Endothelial cell (in vitro differentiated cells): Measurements from ENCODE around the gene FBLN5. TPM values are rescaled to one million over a fixed set of nuclear protein-coding genes. Genes with fewer than 3 reads are reported as not detected.
"Not testable (repeated sequence)": the region's sequence is repeated elsewhere in the genome, so short reads cannot be mapped to it uniquely, and the experiment has no call there.

ENCODE experiments used
- DNase-seq: peaks from one replicate; pipeline ENCODE4 v3.0.0; 2021; ENCODE audit warnings: low spot score
- H3K27ac Mint-ChIP-seq: one replicate; pipeline ENCODE4 v1.8.0; 2021; ENCODE audit warnings: mixed read lengths, inconsistent platforms; ENCODE audit not compliant: unreplicated experiment
- H3K27me3 Mint-ChIP-seq: one replicate; pipeline ENCODE4 v1.8.0; 2021; ENCODE audit warnings: mild to moderate bottlenecking, moderate library complexity, mixed read lengths, inconsistent platforms; ENCODE audit not compliant: unreplicated experiment
- H3K36me3 Mint-ChIP-seq: one replicate; pipeline ENCODE4 v1.8.0; 2021; ENCODE audit warnings: mild to moderate bottlenecking, low read depth, mixed read lengths, inconsistent platforms; ENCODE audit not compliant: unreplicated experiment
- H3K4me1 Mint-ChIP-seq: one replicate; pipeline ENCODE4 v1.8.0; 2021; ENCODE audit warnings: mild to moderate bottlenecking, mixed read lengths, inconsistent platforms; ENCODE audit not compliant: unreplicated experiment
- H3K4me3 Mint-ChIP-seq: one replicate; pipeline ENCODE4 v1.8.0; 2021; ENCODE audit warnings: mild to moderate bottlenecking, mixed read lengths, inconsistent platforms; ENCODE audit not compliant: unreplicated experiment
- H3K9me3 Mint-ChIP-seq: one replicate; pipeline ENCODE4 v1.8.0; 2021; ENCODE audit warnings: mixed read lengths, inconsistent platforms; ENCODE audit not compliant: unreplicated experiment
- total RNA-seq: library from RNA; stranded (reverse); fragmentation: NEBNext Ultra II Directional; extraction: Animal tissue kit (Norgen Biotek cat#: 25700); gene quantifications from one replicate; pipeline ENCODE4 v1.2.1, GENCODE V29; 2021; ENCODE audit not compliant: unreplicated experiment
- TF ChIP-seq, protein P1 (sequence below): fragments of 200-600 bp; sonication (generic); IDR thresholded peaks from one replicate; pipeline ENCODE4 v1.5.0; 2021; ENCODE audit warnings: antibody characterized with exemption; ENCODE audit not compliant: unreplicated experiment

The FBLN5 gene
- total RNA-seq, 1 donor from 2014 or later = 0.26 TPM

DNA sequence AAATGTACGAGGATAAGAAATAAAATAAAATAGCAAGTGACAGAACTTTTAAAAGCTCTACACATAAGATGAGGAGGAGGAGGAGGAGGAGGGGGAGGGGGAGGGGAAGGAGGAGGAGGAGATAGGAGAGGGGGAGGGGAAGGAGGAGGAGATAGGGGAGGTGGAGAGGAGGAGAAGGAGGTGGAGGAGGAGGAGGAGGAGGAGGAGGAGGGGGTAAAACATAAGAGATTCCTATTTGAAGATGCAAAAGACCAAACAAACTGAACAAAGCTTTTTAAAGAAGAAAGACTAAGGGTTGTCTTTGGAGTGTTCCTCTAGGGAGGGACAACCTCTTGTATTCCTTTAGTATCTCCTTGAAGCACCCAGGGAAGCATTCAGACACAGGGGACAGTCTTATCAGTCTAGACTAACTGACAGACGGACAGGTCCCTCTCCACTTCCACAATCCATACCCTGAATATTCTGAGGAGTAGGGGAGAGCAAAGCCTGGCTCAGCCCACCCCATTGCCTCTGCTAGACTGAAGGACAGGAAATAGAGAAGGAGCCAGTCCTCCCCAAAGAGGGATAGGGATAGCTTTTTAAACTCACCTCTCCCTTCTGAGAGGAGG, 93.1 kb downstream of the FBLN5 start:
- no peaks in the 10 kb centered on the region for H3K9me3 Mint-ChIP-seq
- peaks cover 3% of the 10 kb centered on the region for H3K27me3 Mint-ChIP-seq
- H3K4me3 Mint-ChIP-seq = no peak overlapping the region
- TF ChIP-seq, protein P1, sequence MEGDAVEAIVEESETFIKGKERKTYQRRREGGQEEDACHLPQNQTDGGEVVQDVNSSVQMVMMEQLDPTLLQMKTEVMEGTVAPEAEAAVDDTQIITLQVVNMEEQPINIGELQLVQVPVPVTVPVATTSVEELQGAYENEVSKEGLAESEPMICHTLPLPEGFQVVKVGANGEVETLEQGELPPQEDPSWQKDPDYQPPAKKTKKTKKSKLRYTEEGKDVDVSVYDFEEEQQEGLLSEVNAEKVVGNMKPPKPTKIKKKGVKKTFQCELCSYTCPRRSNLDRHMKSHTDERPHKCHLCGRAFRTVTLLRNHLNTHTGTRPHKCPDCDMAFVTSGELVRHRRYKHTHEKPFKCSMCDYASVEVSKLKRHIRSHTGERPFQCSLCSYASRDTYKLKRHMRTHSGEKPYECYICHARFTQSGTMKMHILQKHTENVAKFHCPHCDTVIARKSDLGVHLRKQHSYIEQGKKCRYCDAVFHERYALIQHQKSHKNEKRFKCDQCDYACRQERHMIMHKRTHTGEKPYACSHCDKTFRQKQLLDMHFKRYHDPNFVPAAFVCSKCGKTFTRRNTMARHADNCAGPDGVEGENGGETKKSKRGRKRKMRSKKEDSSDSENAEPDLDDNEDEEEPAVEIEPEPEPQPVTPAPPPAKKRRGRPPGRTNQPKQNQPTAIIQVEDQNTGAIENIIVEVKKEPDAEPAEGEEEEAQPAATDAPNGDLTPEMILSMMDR = no peak
- no peaks in the 10 kb centered on the region for H3K36me3 Mint-ChIP-seq
- DNase-seq = no peak
- no peak overlapping the region for H3K27ac Mint-ChIP-seq
- no peaks in the 10 kb centered on the region for H3K4me1 Mint-ChIP-seq

DNA sequence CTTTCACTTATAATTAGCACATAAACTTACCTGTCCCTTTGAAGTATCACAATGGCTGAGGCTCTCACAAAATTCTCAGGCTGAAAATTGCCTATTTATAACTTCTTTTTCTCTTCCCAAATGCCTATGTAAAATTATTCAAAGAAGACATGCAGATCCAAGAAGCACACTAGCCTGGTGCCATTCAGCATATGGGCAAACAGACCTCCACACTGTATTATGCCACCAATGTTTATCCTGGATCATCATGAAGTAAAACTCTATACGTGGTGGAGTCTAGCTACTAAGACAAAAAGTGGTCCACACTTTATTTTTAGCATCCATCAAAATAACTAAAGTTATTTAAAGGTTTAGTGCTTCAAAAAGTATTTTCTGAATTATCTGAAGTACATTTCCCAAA, 95.9 kb downstream of the FBLN5 start:
- TF ChIP-seq, protein P1 = no peak
- no peaks in the 10 kb centered on the region for H3K4me1 Mint-ChIP-seq
- no peaks in the 10 kb centered on the region for H3K36me3 Mint-ChIP-seq
- DNase-seq = no peak
- no peaks in the 10 kb centered on the region for H3K27me3 Mint-ChIP-seq
- H3K4me3 Mint-ChIP-seq = no peak overlapping the region
- no peak overlapping the region for H3K27ac Mint-ChIP-seq
- no peaks in the 10 kb centered on the region for H3K9me3 Mint-ChIP-seq

DNA sequence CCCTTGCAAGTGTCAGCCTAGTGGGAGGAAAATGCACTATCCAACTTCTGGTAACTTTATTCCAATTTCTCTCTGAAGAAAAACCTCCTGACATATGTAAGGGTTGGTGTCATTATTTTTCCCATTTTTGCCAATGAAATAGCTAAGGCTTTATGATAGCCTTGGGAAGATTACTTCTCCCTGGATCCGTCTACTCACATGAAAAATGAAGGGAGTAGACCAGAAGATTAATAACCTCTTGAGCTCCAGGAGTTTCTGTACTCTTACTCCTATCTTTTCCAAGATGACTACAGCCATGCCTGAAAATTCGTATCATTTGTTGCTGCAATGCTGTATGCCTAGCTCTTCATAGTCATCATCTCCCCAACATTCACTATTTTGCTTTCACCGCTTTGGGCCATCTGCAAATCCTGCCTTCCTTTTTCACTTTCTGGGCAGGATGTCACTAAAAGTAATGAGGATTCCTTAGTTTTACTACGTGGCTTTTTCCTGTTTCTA, 98.9 kb downstream of the FBLN5 start:
- DNase-seq = no peak
- Mint-ChIP-seq H3K36me3 (no peaks in the 10 kb centered on the region), H3K27me3 (no peaks in the 10 kb centered on the region), H3K9me3 (no peaks in the 10 kb centered on the region), H3K4me3 (no peak overlapping the region), H3K4me1 (peaks cover 2% of the 10 kb centered on the region), H3K27ac (no peak overlapping the region)
- TF ChIP-seq, protein P1 = no peak

DNA sequence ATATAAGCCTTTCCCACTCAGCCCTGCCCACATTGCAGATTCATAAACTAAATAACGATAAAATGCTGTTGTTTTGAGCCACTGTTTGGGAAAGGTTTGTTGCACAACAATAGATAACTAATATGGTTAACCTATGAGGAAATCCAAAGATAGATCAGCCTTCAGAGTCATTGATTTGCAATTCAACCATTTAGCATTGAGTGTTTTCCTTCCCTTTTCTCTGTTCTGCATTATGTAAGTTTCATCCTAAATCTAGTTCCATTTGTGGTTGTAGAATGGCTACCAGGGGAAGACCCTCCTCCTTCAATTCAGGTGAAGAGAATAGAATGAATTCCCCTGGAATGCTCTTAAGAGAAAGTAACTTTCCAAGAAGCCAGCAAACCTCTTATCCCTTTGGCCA, 99.8 kb downstream of the FBLN5 start:
- H3K27ac Mint-ChIP-seq = no peak overlapping the region
- TF ChIP-seq, protein P1 = no peak
- H3K4me1 Mint-ChIP-seq = peaks cover 2% of the 10 kb centered on the region
- no peaks in the 10 kb centered on the region for H3K27me3 Mint-ChIP-seq
- no peaks in the 10 kb centered on the region for H3K9me3 Mint-ChIP-seq
- DNase-seq = no peak
- no peaks in the 10 kb centered on the region for H3K36me3 Mint-ChIP-seq
- no peak overlapping the region for H3K4me3 Mint-ChIP-seq

DNA sequence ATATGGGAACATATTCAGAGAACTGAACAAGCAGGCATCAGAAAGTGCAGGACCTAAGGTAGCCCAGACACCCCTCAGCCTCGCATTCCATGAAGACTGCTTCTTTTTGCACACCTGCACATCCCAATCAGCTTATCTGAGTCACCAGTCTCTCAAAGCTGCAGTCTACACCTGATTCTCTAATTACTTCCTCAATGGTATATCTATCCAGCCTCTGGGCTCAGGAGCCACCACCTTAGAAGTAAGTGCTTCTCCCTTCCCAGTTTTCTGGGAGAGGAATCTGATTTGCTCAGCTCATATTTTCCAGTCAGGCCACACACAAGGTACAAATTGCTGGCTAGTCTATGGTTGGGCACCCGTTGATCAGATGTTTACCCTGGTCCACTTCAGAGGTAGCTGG, 101.8 kb downstream of the FBLN5 start:
- Mint-ChIP-seq H3K4me3 (no peak overlapping the region), H3K27ac (no peak overlapping the region), H3K4me1 (peaks cover 2% of the 10 kb centered on the region), H3K9me3 (no peaks in the 10 kb centered on the region), H3K36me3 (no peaks in the 10 kb centered on the region), H3K27me3 (no peaks in the 10 kb centered on the region)
- TF ChIP-seq, protein P1 = no peak
- DNase-seq = no peak

DNA sequence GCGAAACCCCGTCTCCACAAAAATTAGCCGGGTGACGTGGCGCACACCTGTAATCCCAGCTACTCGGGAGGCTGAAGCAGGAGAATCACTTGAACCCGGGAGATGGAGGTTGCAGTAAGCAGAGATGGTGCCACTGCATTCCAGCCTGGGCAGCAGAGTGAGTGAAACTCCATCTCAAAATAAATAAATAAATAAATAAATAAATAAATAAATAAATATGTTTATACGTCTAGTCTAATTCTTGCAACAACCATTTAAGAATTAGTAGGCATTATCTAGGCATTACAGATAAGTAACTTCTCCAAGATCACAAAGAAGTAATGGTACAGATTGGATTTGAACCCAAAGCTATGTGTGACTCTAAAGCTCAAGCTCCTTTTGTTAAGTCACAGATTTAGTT, 102.4 kb downstream of the FBLN5 start:
- H3K36me3 Mint-ChIP-seq, H3K9me3 Mint-ChIP-seq, H3K27me3 Mint-ChIP-seq, H3K4me1 Mint-ChIP-seq, H3K4me3 Mint-ChIP-seq, DNase-seq, H3K27ac Mint-ChIP-seq: not testable (repeated sequence)
